Smooth muscle cell of the pulmonary artery (primary cell): ENCODE data around the gene HLA-DQB2. TPM values are rescaled to one million over a fixed set of nuclear protein-coding genes. Genes with fewer than 3 reads are reported as not detected.

Experiments
- total RNA-seq: library from RNA; depleted of rRNA; stranded (reverse); fragments of >200 nt; gene quantifications from 2 replicates; pipeline ENCODE4 v1.2.3, GENCODE V29; 2014

HLA-DQB2 gene
- not detected in 2 replicates for total RNA-seq

GRCh38 chr6:32763421-32763820, at the start of gene HLA-DQB2:
Gene HLA-DQB2 (minus strand): TSS chr6:32763532. CDS start chr6:32763470, 62 bp downstream.

GRCh38 chr6:32741031-32741960, 22.0 kb downstream of the HLA-DQB2 start, which contains the start of gene HLA-DQA2:
Gene HLA-DQA2 (plus strand): TSS chr6:32741391. CDS start chr6:32741444, 53 bp downstream.

Other genes with a start within 250 kb of the HLA-DQB2 start
- not detected in 2 replicates for gene HLA-DRB5, start 233.2 kb downstream of the HLA-DQB2 start, total RNA-seq
- gene HLA-DRB1, start 173.7 kb downstream of the HLA-DQB2 start, total RNA-seq = 1.3 TPM in 1 of 2 replicates, not detected in the other
- gene HLA-DQA1, start 126.1 kb downstream of the HLA-DQB2 start, total RNA-seq = 0.20 TPM in 1 of 2 replicates, not detected in the other
- gene HLA-DQB1, start 96.9 kb downstream of the HLA-DQB2 start, total RNA-seq = not detected in 2 replicates
- not detected in 2 replicates for gene HLA-DQA2, start 22.1 kb downstream of the HLA-DQB2 start, total RNA-seq
- gene HLA-DOB, start 53.5 kb upstream of the HLA-DQB2 start, total RNA-seq = 0.10 and 0.20 TPM in 2 replicates
- gene TAP2, start 75.2 kb upstream of the HLA-DQB2 start, total RNA-seq = 19.5 and 33.5 TPM in 2 replicates
- gene PSMB8, start 80.5 kb upstream of the HLA-DQB2 start, total RNA-seq = 33.5 and 35.4 TPM in 2 replicates
- 41.1 and 52.4 TPM in 2 replicates for gene TAP1, start 90.2 kb upstream of the HLA-DQB2 start, total RNA-seq
- 13.4 and 23.3 TPM in 2 replicates for gene PSMB9, start 90.7 kb upstream of the HLA-DQB2 start, total RNA-seq
- 0.07 and 0.59 TPM in 2 replicates for gene HLA-DMB, start 177.5 kb upstream of the HLA-DQB2 start, total RNA-seq
- 3.3 and 8.5 TPM in 2 replicates for gene HLA-DMA, start 189.6 kb upstream of the HLA-DQB2 start, total RNA-seq
- gene BRD2, start 205.1 kb upstream of the HLA-DQB2 start, total RNA-seq = 84.5 and 93.0 TPM in 2 replicates
- 2.1 TPM in 1 of 2 replicates, not detected in the other for gene HLA-DOA, start 246.1 kb upstream of the HLA-DQB2 start, total RNA-seq